Measurements from ENCODE around the gene DOCK8. TPM values are rescaled to one million over a fixed set of nuclear protein-coding genes. Genes with fewer than 3 reads are reported as not detected.

Gene DOCK8
- total RNA-seq, 3 donors from 2014 or later = 18.4 to 34.1 (median 20.8) TPM

DNA sequence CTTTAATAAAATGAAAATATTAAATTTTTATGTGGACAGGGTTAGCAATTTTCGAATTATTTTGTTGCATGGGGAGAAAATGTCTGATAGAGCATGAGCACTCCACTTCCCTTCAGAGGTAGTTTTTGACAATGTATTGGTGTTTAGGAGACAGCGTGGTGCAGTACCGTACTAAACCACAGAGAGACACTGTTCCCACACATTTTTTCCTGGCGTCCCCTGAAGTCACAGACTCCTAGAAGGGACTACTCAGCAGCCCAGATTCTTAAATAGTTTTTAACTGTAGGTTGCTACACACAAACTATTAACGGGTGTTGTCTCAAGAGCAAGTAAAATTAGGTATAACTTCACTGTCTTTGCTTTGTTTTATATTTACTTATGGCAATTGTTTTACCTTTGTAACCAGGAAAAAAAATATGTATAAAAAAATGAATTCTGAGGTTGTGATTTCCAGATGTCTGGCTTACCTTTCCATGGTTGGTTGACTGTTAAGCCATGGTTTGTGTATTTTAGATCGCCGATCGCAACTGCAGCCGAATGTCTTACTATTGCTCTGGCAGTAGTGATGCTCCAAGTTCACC is 171.2 kb downstream of the DOCK8 start:
- H3K9me3 ChIP-seq = no peaks in the 10 kb centered on the region
- H3K4me1 ChIP-seq = no peaks in the 10 kb centered on the region
- intact Hi-C loops (cut with DNase I; ENCODE audit: low total_unique reads) = no loop called here
- no peak overlapping the region for H3K4me3 ChIP-seq
- H3K27ac ChIP-seq = no peak overlapping the region
- H3K36me3 ChIP-seq = no peaks in the 10 kb centered on the region
- no peaks in the 10 kb centered on the region for H3K27me3 ChIP-seq
- TF ChIP-seq POLR2AphosphoS5 (IDR thresholded peaks at IDR 0.05) (no peak), CTCF (IDR thresholded peaks at IDR 0.05) (peak; percentile 75 to 80 (median 78))
- DNase-seq (ENCODE audit: low spot score in 2 of 2) = no peak

- Histone ChIP-seq H3K27me3 (no peaks in the 10 kb centered on the region), H3K4me3 (no peak overlapping the region), H3K9me3 (no peaks in the 10 kb centered on the region), H3K36me3 (no peaks in the 10 kb centered on the region), H3K27ac (no peak overlapping the region), H3K4me1 (no peaks in the 10 kb centered on the region)
- intact Hi-C loops (cut with DNase I; ENCODE audit: low total_unique reads) = no loop called here
- no peak for DNase-seq (ENCODE audit: low spot score in 2 of 2)
- TF ChIP-seq CTCF (IDR thresholded peaks at IDR 0.05) = no peak
- no peak for TF ChIP-seq POLR2AphosphoS5 (IDR thresholded peaks at IDR 0.05)
- TF ChIP-seq POLR2A (IDR thresholded peaks at IDR 0.05) = no peak
These were observed 174.5 kb downstream of the DOCK8 start for GRCh38 chr9:389159-389558.

- H3K27me3 ChIP-seq = no peaks in the 10 kb centered on the region
- H3K9me3 ChIP-seq = no peaks in the 10 kb centered on the region
- no peaks in the 10 kb centered on the region for H3K4me1 ChIP-seq
- H3K27ac ChIP-seq = no peak overlapping the region
- TF ChIP-seq POLR2A (IDR thresholded peaks at IDR 0.05) = no peak
- no peak for TF ChIP-seq CTCF (IDR thresholded peaks at IDR 0.05)
- TF ChIP-seq POLR2AphosphoS5 (IDR thresholded peaks at IDR 0.05) = no peak
- H3K36me3 ChIP-seq = no peaks in the 10 kb centered on the region
- DNase-seq (ENCODE audit: low spot score in 2 of 2) = no peak
- intact Hi-C loops (cut with DNase I; ENCODE audit: low total_unique reads) = no loop called here
- no peak overlapping the region for H3K4me3 ChIP-seq
These were observed 175.1 kb downstream of the DOCK8 start for GRCh38 chr9:389758-390157.

- DNase-seq (ENCODE audit: low spot score in 2 of 2) = no peak
- H3K27me3 ChIP-seq = no peaks in the 10 kb centered on the region
- no peak overlapping the region for H3K27ac ChIP-seq
- no peaks in the 10 kb centered on the region for H3K4me1 ChIP-seq
- TF ChIP-seq POLR2AphosphoS5 (IDR thresholded peaks at IDR 0.05) (no peak), CTCF (IDR thresholded peaks at IDR 0.05) (no peak), POLR2A (IDR thresholded peaks at IDR 0.05) (no peak)
- no peak overlapping the region for H3K4me3 ChIP-seq
- no peaks in the 10 kb centered on the region for H3K9me3 ChIP-seq
- no peaks in the 10 kb centered on the region for H3K36me3 ChIP-seq
- intact Hi-C loops (cut with DNase I; ENCODE audit: low total_unique reads) = no loop called here
These were observed 177.6 kb downstream of the DOCK8 start for GRCh38 chr9:392077-392804.

GRCh38 chr9:394347-395052 is 179.8 kb downstream of the DOCK8 start:
- TF ChIP-seq CTCF (IDR thresholded peaks at IDR 0.05) = no peak
- no peak for TF ChIP-seq POLR2A (IDR thresholded peaks at IDR 0.05)
- TF ChIP-seq POLR2AphosphoS5 (IDR thresholded peaks at IDR 0.05) = no peak
- intact Hi-C loops (cut with DNase I; ENCODE audit: low total_unique reads) = no loop called here
- Histone ChIP-seq H3K27ac (no peak overlapping the region), H3K27me3 (no peaks in the 10 kb centered on the region), H3K4me3 (no peak overlapping the region), H3K9me3 (no peaks in the 10 kb centered on the region), H3K4me1 (no peaks in the 10 kb centered on the region), H3K36me3 (no peaks in the 10 kb centered on the region)
- DNase-seq (ENCODE audit: low spot score in 2 of 2) = no peak
